ENCODE results near the gene MIOS. TPM values are rescaled to one million over a fixed set of nuclear protein-coding genes. Genes with fewer than 3 reads are reported as not detected.

The MIOS gene
- total RNA-seq, 1 experiment from 2014 or later: 25.8 TPM

DNA sequence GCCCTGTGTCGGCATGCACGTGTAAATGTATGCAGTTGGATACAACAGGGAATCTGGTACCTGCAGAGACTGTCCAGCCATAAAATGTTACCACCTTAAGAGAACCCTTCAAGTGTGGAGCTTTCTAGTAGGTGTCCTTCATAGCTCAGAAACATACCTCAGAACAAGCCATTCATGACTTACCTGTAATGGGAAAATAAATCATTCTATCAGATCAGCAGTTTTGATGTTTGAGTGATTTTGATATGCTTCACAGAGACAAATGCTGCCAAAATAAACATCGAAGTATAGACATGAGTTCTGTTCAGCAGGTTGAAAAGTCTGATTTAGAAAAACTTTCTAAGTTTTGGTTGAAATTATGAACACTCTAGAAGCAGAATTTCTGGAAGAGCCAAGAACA lies 40.3 kb downstream of the MIOS start:
- no peaks in the 10 kb centered on the region for H3K9me2 ChIP-seq (ENCODE audit: insufficient read depth)
- ATAC-seq (no peak), DNase-seq (ENCODE audit: low read depth, low spot score) (no peak)
- H3K79me2 ChIP-seq (ENCODE audit: insufficient read depth, low read length): no peaks in the 10 kb centered on the region
- no peaks in the 10 kb centered on the region for H3K9me3 ChIP-seq (ENCODE audit: control insufficient read depth in 1 of 2, insufficient read depth in 1 of 2, low read depth in 1 of 2, low read length in 2 of 2)
- H3K9ac ChIP-seq (ENCODE audit: low read length): no peak overlapping the region
- TF ChIP-seq, protein P1, sequence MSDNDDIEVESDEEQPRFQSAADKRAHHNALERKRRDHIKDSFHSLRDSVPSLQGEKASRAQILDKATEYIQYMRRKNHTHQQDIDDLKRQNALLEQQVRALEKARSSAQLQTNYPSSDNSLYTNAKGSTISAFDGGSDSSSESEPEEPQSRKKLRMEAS (IDR thresholded peaks at IDR 0.05): no peak
- TF ChIP-seq EZH2 (IDR thresholded peaks at IDR 0.05): no peak
- no peak for TF ChIP-seq EZH2phosphoT487 (IDR thresholded peaks at IDR 0.05; ENCODE audit: borderline replicate concordance)
- no peak for TF ChIP-seq SIN3A (IDR thresholded peaks at IDR 0.05; ENCODE audit: low read depth)
- no peak for TF ChIP-seq CBX3 (IDR thresholded peaks at IDR 0.05; ENCODE audit: low read depth)
- no peak for TF ChIP-seq ELF1 (IDR thresholded peaks at IDR 0.05; ENCODE audit: borderline replicate concordance, low read depth)
- no peak for TF ChIP-seq ZNF274 (IDR thresholded peaks at IDR 0.05; ENCODE audit: low read depth, low read length)
- no peak overlapping the region for H3K4me3 ChIP-seq (replicated peaks in 1 of 2; ENCODE audit: low read depth in 1 of 2, low read length in 2 of 2)
- H3K36me3 ChIP-seq (ENCODE audit: control insufficient read depth in 1 of 2, insufficient read depth in 2 of 2, low read length in 2 of 2): peaks cover 2 to 10% of the 10 kb centered on the region in 2 experiments; a peak in 2 of 4 replicates
- intact Hi-C loops (cut with micrococcal nuclease): no loop called here
- no peak overlapping the region for H3K4me2 ChIP-seq (ENCODE audit: low read length)
- H3K4me1 ChIP-seq (ENCODE audit: control insufficient read depth in 1 of 2, insufficient read depth in 2 of 2, low read length in 2 of 2): no peaks in the 10 kb centered on the region
- H3K27ac ChIP-seq (ENCODE audit: low read depth, low read length): no peak overlapping the region
- no peak overlapping the region for H2AFZ ChIP-seq (ENCODE audit: low read depth, low read length, poor library complexity, severe bottlenecking)
- ChIA-PET RAD21 (ENCODE audit: low non-redundant PET in 1 of 2, low total read pairs in 2 of 2, uncharacterized antibody in 2 of 2, unreplicated experiment in 2 of 2) (no interaction called here), CTCF (no interaction called here), POLR2A (no interaction called here)
- no peaks in the 10 kb centered on the region for H4K20me1 ChIP-seq (ENCODE audit: insufficient read depth)
- no peaks in the 10 kb centered on the region for H3K27me3 ChIP-seq (ENCODE audit: insufficient read depth, low read length)
- no TSS peak for BruUV-seq (replicated peaks)

DNA sequence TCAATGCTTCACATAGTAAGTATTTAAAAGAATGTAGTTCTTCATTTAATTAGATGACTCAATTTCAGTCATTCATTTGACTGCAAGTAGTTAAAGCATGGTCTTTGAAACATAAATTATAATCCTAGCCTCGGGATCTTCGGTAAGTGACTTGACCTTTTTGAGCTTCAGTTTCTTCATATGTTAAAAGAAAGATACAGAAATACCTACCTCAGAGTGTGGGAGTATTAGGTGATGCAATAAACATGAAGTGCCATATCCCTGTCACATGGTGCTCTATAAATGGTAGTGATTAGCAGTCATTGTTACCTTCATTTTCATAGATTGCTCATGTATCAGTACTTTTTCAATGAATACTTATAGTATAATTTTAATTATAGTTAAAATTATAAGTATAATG lies 42.6 kb downstream of the MIOS start:
- intact Hi-C loops (cut with micrococcal nuclease): no loop called here
- no peak overlapping the region for H3K4me3 ChIP-seq (replicated peaks in 1 of 2; ENCODE audit: low read depth in 1 of 2, low read length in 2 of 2)
- no peaks in the 10 kb centered on the region for H3K9me3 ChIP-seq (ENCODE audit: control insufficient read depth in 1 of 2, insufficient read depth in 1 of 2, low read depth in 1 of 2, low read length in 2 of 2)
- no peaks in the 10 kb centered on the region for H3K4me1 ChIP-seq (ENCODE audit: control insufficient read depth in 1 of 2, insufficient read depth in 2 of 2, low read length in 2 of 2)
- POLR2A ChIA-PET: no interaction called here
- H3K36me3 ChIP-seq (ENCODE audit: control insufficient read depth in 1 of 2, insufficient read depth in 2 of 2, low read length in 2 of 2): peaks cover 2 to 10% of the 10 kb centered on the region in 2 experiments; a peak in 2 of 4 replicates
- H3K27ac ChIP-seq (ENCODE audit: low read depth, low read length): no peak overlapping the region
- no peaks in the 10 kb centered on the region for H4K20me1 ChIP-seq (ENCODE audit: insufficient read depth)
- CTCF ChIA-PET: no interaction called here
- ATAC-seq (no peak), DNase-seq (ENCODE audit: low read depth, low spot score) (no peak)
- H3K9ac ChIP-seq (ENCODE audit: low read length): no peak overlapping the region
- no peaks in the 10 kb centered on the region for H3K27me3 ChIP-seq (ENCODE audit: insufficient read depth, low read length)
- no TSS peak for BruUV-seq (replicated peaks)
- RAD21 ChIA-PET (ENCODE audit: low non-redundant PET in 1 of 2, low total read pairs in 2 of 2, uncharacterized antibody in 2 of 2, unreplicated experiment in 2 of 2): no interaction called here
- H3K9me2 ChIP-seq (ENCODE audit: insufficient read depth): no peaks in the 10 kb centered on the region
- no peak overlapping the region for H2AFZ ChIP-seq (ENCODE audit: low read depth, low read length, poor library complexity, severe bottlenecking)
- no peaks in the 10 kb centered on the region for H3K79me2 ChIP-seq (ENCODE audit: insufficient read depth, low read length)
- H3K4me2 ChIP-seq (ENCODE audit: low read length): no peak overlapping the region
- TF ChIP-seq, protein P2, sequence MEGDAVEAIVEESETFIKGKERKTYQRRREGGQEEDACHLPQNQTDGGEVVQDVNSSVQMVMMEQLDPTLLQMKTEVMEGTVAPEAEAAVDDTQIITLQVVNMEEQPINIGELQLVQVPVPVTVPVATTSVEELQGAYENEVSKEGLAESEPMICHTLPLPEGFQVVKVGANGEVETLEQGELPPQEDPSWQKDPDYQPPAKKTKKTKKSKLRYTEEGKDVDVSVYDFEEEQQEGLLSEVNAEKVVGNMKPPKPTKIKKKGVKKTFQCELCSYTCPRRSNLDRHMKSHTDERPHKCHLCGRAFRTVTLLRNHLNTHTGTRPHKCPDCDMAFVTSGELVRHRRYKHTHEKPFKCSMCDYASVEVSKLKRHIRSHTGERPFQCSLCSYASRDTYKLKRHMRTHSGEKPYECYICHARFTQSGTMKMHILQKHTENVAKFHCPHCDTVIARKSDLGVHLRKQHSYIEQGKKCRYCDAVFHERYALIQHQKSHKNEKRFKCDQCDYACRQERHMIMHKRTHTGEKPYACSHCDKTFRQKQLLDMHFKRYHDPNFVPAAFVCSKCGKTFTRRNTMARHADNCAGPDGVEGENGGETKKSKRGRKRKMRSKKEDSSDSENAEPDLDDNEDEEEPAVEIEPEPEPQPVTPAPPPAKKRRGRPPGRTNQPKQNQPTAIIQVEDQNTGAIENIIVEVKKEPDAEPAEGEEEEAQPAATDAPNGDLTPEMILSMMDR (IDR thresholded peaks at IDR 0.05 in 2 of 3, conservative IDR thresholded peaks at IDR 0.05 in 1 of 3; ENCODE audit: borderline replicate concordance in 1 of 3, insufficient read depth in 1 of 3, low read depth in 2 of 3, low read length in 2 of 3): no peak
- TF ChIP-seq ELF1 (IDR thresholded peaks at IDR 0.05; ENCODE audit: borderline replicate concordance, low read depth): no peak
- no peak for TF ChIP-seq EGR1 (IDR thresholded peaks at IDR 0.05; ENCODE audit: low read depth)
- no peak for TF ChIP-seq POLR2A (IDR thresholded peaks at IDR 0.05; ENCODE audit: borderline replicate concordance, extremely low read depth, insufficient read depth, insufficient read length)
- no peak for TF ChIP-seq EZH2 (IDR thresholded peaks at IDR 0.05)
- no peak for TF ChIP-seq ZFX (IDR thresholded peaks at IDR 0.05)
- TF ChIP-seq, protein P1 (IDR thresholded peaks at IDR 0.05): no peak
- TF ChIP-seq RAD21 (IDR thresholded peaks at IDR 0.05; ENCODE audit: low read depth): no peak
- no peak for TF ChIP-seq EZH2phosphoT487 (IDR thresholded peaks at IDR 0.05; ENCODE audit: borderline replicate concordance)
- TF ChIP-seq, protein P3, sequence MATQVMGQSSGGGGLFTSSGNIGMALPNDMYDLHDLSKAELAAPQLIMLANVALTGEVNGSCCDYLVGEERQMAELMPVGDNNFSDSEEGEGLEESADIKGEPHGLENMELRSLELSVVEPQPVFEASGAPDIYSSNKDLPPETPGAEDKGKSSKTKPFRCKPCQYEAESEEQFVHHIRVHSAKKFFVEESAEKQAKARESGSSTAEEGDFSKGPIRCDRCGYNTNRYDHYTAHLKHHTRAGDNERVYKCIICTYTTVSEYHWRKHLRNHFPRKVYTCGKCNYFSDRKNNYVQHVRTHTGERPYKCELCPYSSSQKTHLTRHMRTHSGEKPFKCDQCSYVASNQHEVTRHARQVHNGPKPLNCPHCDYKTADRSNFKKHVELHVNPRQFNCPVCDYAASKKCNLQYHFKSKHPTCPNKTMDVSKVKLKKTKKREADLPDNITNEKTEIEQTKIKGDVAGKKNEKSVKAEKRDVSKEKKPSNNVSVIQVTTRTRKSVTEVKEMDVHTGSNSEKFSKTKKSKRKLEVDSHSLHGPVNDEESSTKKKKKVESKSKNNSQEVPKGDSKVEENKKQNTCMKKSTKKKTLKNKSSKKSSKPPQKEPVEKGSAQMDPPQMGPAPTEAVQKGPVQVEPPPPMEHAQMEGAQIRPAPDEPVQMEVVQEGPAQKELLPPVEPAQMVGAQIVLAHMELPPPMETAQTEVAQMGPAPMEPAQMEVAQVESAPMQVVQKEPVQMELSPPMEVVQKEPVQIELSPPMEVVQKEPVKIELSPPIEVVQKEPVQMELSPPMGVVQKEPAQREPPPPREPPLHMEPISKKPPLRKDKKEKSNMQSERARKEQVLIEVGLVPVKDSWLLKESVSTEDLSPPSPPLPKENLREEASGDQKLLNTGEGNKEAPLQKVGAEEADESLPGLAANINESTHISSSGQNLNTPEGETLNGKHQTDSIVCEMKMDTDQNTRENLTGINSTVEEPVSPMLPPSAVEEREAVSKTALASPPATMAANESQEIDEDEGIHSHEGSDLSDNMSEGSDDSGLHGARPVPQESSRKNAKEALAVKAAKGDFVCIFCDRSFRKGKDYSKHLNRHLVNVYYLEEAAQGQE (IDR thresholded peaks at IDR 0.05; ENCODE audit: low read depth): no peak
- TF ChIP-seq, protein P4, sequence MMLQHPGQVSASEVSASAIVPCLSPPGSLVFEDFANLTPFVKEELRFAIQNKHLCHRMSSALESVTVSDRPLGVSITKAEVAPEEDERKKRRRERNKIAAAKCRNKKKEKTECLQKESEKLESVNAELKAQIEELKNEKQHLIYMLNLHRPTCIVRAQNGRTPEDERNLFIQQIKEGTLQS (IDR thresholded peaks at IDR 0.05): no peak
- TF ChIP-seq CBX3 (IDR thresholded peaks at IDR 0.05; ENCODE audit: low read depth): no peak
- TF ChIP-seq YY1 (IDR thresholded peaks at IDR 0.05; ENCODE audit: extremely low read depth, insufficient replicate concordance, low read depth, low read length): no peak
